Right cardiac atrium (tissue), 5 donors: ENCODE results near the gene ADAMTS16. TPM values are rescaled to one million over a fixed set of nuclear protein-coding genes. Genes with fewer than 3 reads are reported as not detected.

Experiments
- ATAC-seq, 2 donors: fragments of 200-7000 bp; cut with Tn5 transposase; one replicate each; pipeline versions ENCODE4 v1.8.0 to v1.9.1; 2020; ENCODE audit warnings: moderate library complexity in 2 of 2, mild to moderate bottlenecking in 1 of 2
- DNase-seq, 3 donors: peaks; one replicate each; pipeline ENCODE4 v3.0.0-alpha.2; 2020
- H3K27ac ChIP-seq: one replicate; pipeline ENCODE4 v1.5.1; 2013; ENCODE audit warnings: mild to moderate bottlenecking, low read length, control low read depth, moderate library complexity
- H3K27me3 ChIP-seq: one replicate; pipeline ENCODE4 v1.6.1; 2013; ENCODE audit not compliant: control insufficient read depth, insufficient read depth
- H3K4me1 ChIP-seq: one replicate; pipeline ENCODE4 v1.6.1; 2013; ENCODE audit warnings: low read length; ENCODE audit not compliant: control insufficient read depth, insufficient read depth
- H3K4me3 ChIP-seq: one replicate; pipeline ENCODE4 v1.5.1; 2013; ENCODE audit warnings: low read length, control low read depth
- H3K9me3 ChIP-seq: one replicate; pipeline ENCODE4 v1.6.1; 2013; ENCODE audit warnings: low read length; ENCODE audit not compliant: control insufficient read depth
- WGBS: extraction: QIAGEN DNeasy Blood & Tissue Kit; methylation state at CpG from one replicate; pipeline ENCODE4 v1.1.7; 2013; 5-methylcytosine and 5-hydroxymethylcytosine counted together
- intact Hi-C, 4 donors: fragments of 100-400 bp; cut with DNase I; formaldehyde crosslinking; loops; one replicate each; pipeline versions ENCODE4 v1.11.0 to v1.14.0; 2022 to 2023
- polyA plus RNA-seq: library from polyadenylated mRNA; stranded (reverse); fragments of 200-250 nt; gene quantifications from one replicate; pipeline ENCODE4 v1.2.3, GENCODE V29; 2013
- total RNA-seq, 4 donors: library from RNA; stranded (reverse); fragmentation: NEBNext Ultra II Directional; extraction: Animal tissue kit (Norgen Biotek cat#: 25700); gene quantifications; one replicate each; pipeline ENCODE4 v1.2.1, GENCODE V29; 2021
- donor health status: healthy with polysubstance abuse.
- donor health status: DM: no; HTN: yes; CAD: no.
- donor health status: DM: no; HTN: no; CAD: no.
- donor health status: DM: no; HTN: yes; CAD: no; lungs with severe emphysema.
- donor health status: DM: yes; HTN: yes; CAD: no.

Gene ADAMTS16
- total and polyA plus RNA-seq, 5 donors = not detected

GRCh38 chr5:5209510-5210286 is 69.6 kb downstream of the ADAMTS16 start:
- intact Hi-C loops = no loop called here
- ATAC-seq = no peak
- DNase-seq = no peak
- H3K4me3 ChIP-seq = no peak overlapping the region
- H3K9me3 ChIP-seq = peaks cover 1% of the 10 kb centered on the region
- 52% methylated on average over 5 of the region's 5 CpGs for WGBS
- H3K27me3 ChIP-seq = no peaks in the 10 kb centered on the region
- no peaks in the 10 kb centered on the region for H3K4me1 ChIP-seq
- no peak overlapping the region for H3K27ac ChIP-seq

GRCh38 chr5:5217371-5217770 is 77.2 kb downstream of the ADAMTS16 start:
- no peaks in the 10 kb centered on the region for H3K27me3 ChIP-seq
- intact Hi-C loops = no loop called here
- no peak overlapping the region for H3K4me3 ChIP-seq
- H3K27ac ChIP-seq = no peak overlapping the region
- WGBS = 47% methylated on average over 1 of the region's 1 CpG
- DNase-seq = no peak
- H3K4me1 ChIP-seq = peaks cover 1% of the 10 kb centered on the region
- peaks cover 3% of the 10 kb centered on the region for H3K9me3 ChIP-seq
- ATAC-seq = no peak

GRCh38 chr5:5218396-5218795 is 78.3 kb downstream of the ADAMTS16 start:
- 88% methylated on average over 5 of the region's 5 CpGs for WGBS
- Histone ChIP-seq H3K4me3 (no peak overlapping the region), H3K9me3 (peaks cover 3% of the 10 kb centered on the region), H3K27me3 (no peaks in the 10 kb centered on the region), H3K4me1 (peaks cover 1% of the 10 kb centered on the region), H3K27ac (no peak overlapping the region)
- intact Hi-C loops = no loop called here
- DNase-seq = no peak
- no peak for ATAC-seq

GRCh38 chr5:5219541-5219940 is 79.4 kb downstream of the ADAMTS16 start:
- peaks cover 3% of the 10 kb centered on the region for H3K9me3 ChIP-seq
- no peak overlapping the region for H3K27ac ChIP-seq
- 89% methylated on average over 3 of the region's 3 CpGs for WGBS
- DNase-seq (no peak), ATAC-seq (no peak)
- no peaks in the 10 kb centered on the region for H3K27me3 ChIP-seq
- intact Hi-C loops = no loop called here
- H3K4me1 ChIP-seq = peaks cover 1% of the 10 kb centered on the region
- no peak overlapping the region for H3K4me3 ChIP-seq

- ATAC-seq (no peak), DNase-seq (no peak)
- Histone ChIP-seq H3K4me1 (peaks cover 1% of the 10 kb centered on the region), H3K27ac (no peak overlapping the region), H3K27me3 (no peaks in the 10 kb centered on the region), H3K4me3 (no peak overlapping the region), H3K9me3 (peaks cover 3% of the 10 kb centered on the region)
- intact Hi-C loops = no loop called here
- 68% methylated on average over 14 of the region's 14 CpGs for WGBS
Measured at GRCh38 chr5:5220901-5221631, 80.9 kb downstream of the ADAMTS16 start.

GRCh38 chr5:5221724-5222123 is 81.6 kb downstream of the ADAMTS16 start:
- Histone ChIP-seq H3K27me3 (no peaks in the 10 kb centered on the region), H3K27ac (no peak overlapping the region), H3K4me3 (no peak overlapping the region), H3K4me1 (peaks cover 1% of the 10 kb centered on the region), H3K9me3 (peaks cover 4% of the 10 kb centered on the region)
- WGBS = 74% methylated on average over 4 of the region's 4 CpGs
- DNase-seq (no peak), ATAC-seq (no peak)
- intact Hi-C loops = no loop called here

GRCh38 chr5:5231576-5231975 is 91.4 kb downstream of the ADAMTS16 start:
- no peak overlapping the region for H3K4me3 ChIP-seq
- DNase-seq = no peak
- no peak for ATAC-seq
- H3K9me3 ChIP-seq = peaks cover 7% of the 10 kb centered on the region
- WGBS = 68% methylated on average over 8 of the region's 8 CpGs
- H3K27ac ChIP-seq = no peak overlapping the region
- no peaks in the 10 kb centered on the region for H3K27me3 ChIP-seq
- intact Hi-C loops = no loop called here
- H3K4me1 ChIP-seq = no peaks in the 10 kb centered on the region

- WGBS = 81% methylated on average over 11 of the region's 11 CpGs
- no peaks in the 10 kb centered on the region for H3K27me3 ChIP-seq
- H3K27ac ChIP-seq = no peak overlapping the region
- DNase-seq (no peak), ATAC-seq (no peak)
- no peak overlapping the region for H3K4me3 ChIP-seq
- no peaks in the 10 kb centered on the region for H3K4me1 ChIP-seq
- H3K9me3 ChIP-seq = peaks cover 2% of the 10 kb centered on the region
- intact Hi-C loops = no loop called here
Measured at GRCh38 chr5:5234912-5235311, 94.8 kb downstream of the ADAMTS16 start.

GRCh38 chr5:5235685-5236084 is 95.6 kb downstream of the ADAMTS16 start:
- DNase-seq = no peak
- H3K4me3 ChIP-seq = no peak overlapping the region

GRCh38 chr5:5239191-5239590 is 99.1 kb downstream of the ADAMTS16 start:
- no peak for ATAC-seq
- Histone ChIP-seq H3K27ac (no peak overlapping the region), H3K4me3 (no peak overlapping the region), H3K4me1 (no peaks in the 10 kb centered on the region), H3K9me3 (no peaks in the 10 kb centered on the region), H3K27me3 (no peaks in the 10 kb centered on the region)
- intact Hi-C loops = no loop called here
- WGBS = 69% methylated on average over 10 of the region's 10 CpGs
- DNase-seq = no peak

More at GRCh38 chr5:5235685-5236084, 95.6 kb downstream of the ADAMTS16 start:
- no peaks in the 10 kb centered on the region for H3K27me3 ChIP-seq
- no peak for ATAC-seq
- H3K9me3 ChIP-seq = no peaks in the 10 kb centered on the region
- H3K27ac ChIP-seq = no peak overlapping the region
- intact Hi-C loops = no loop called here
- 41% methylated on average over 4 of the region's 4 CpGs for WGBS
- no peaks in the 10 kb centered on the region for H3K4me1 ChIP-seq

- DNase-seq (no peak), ATAC-seq (no peak)
- Histone ChIP-seq H3K4me3 (no peak overlapping the region), H3K9me3 (no peaks in the 10 kb centered on the region), H3K27ac (no peak overlapping the region), H3K27me3 (no peaks in the 10 kb centered on the region), H3K4me1 (no peaks in the 10 kb centered on the region)
- WGBS = 91% methylated on average over 8 of the region's 8 CpGs
- intact Hi-C loops = no loop called here
Measured at GRCh38 chr5:5240234-5240633, 100.1 kb downstream of the ADAMTS16 start.
